Adrenal gland (tissue), 19 donors: Measurements from ENCODE around the gene CCDC158. TPM values are rescaled to one million over a fixed set of nuclear protein-coding genes. Genes with fewer than 3 reads are reported as not detected.

Experiments
- DNase-seq, 7 donors: peaks; one replicate each; pipeline ENCODE4 v3.0.0-alpha.2; 2019 to 2020
- H3K27ac ChIP-seq, 5 donors: fragments of 200-600 bp; sonication (generic) in 4 of 5; 1 replicate in 3 of 5; 2 replicates in 2 of 5; pipeline versions ENCODE4 v1.5.1 to v1.8.0; 2016 to 2020; ENCODE audit warnings: mild to moderate bottlenecking in 1 of 5
- H3K27me3 ChIP-seq: fragments of 200-600 bp; 2 replicates; pipeline ENCODE4 v1.8.0; 2021
- H3K36me3 ChIP-seq, 2 donors: fragments of 200-600 bp; replicated peaks in 1 of 2; 1 replicate in 1 of 2; 2 replicates in 1 of 2; pipeline versions ENCODE4 v1.5.1 to v1.8.0; 2018 to 2022
- H3K4me1 ChIP-seq, 2 donors: fragments of 200-600 bp; replicated peaks in 1 of 2; 1 replicate in 1 of 2; 2 replicates in 1 of 2; pipeline versions ENCODE4 v1.5.1 to v1.8.0; 2018 to 2021
- H3K4me3 ChIP-seq, 4 donors: fragments of 200-600 bp; sonication (generic) in 3 of 4; one replicate each; pipeline ENCODE4 v1.5.1; 2016 to 2018
- H3K9me3 ChIP-seq, 3 donors: fragments of 200-600 bp; sonication (generic) in 1 of 3; replicated peaks in 1 of 3; 1 replicate in 2 of 3; 2 replicates in 1 of 3; pipeline versions ENCODE4 v1.5.1 to v1.8.0; 2016 to 2021
- POLR2A ChIP-seq, 2 donors: fragments of 450-650 bp; IDR thresholded peaks; one replicate each; pipeline ENCODE4 v1.6.1; 2017; ENCODE audit warnings: antibody characterized with exemption in 2 of 2, mild to moderate bottlenecking in 2 of 2, moderate library complexity in 1 of 2
- WGBS, 4 donors: extraction: QIAGEN DNeasy Blood & Tissue Kit in 2 of 4; methylation state at CpG; one replicate each; pipeline versions ENCODE4 v1.1.5 to v1.1.7; 2013 to 2017; 5-methylcytosine and 5-hydroxymethylcytosine counted together
- intact Hi-C, 2 donors: fragments of 100-400 bp; cut with DNase I; formaldehyde crosslinking; loops; one replicate each; pipeline versions ENCODE4 v1.14.1 to v1.15.0; 2022 to 2023
- long read RNA-seq, 10 donors: library from polyadenylated mRNA in 3 of 10; unstranded in 2 of 10; stranded (forward) in 1 of 10; transcript quantifications; one replicate each; pipeline ENCODE4 v2.0.0 and lab custom pipeline, GENCODE V29; 2021 to 2026
- polyA plus RNA-seq, 3 donors: library from polyadenylated mRNA; stranded (reverse); fragments of 200-250 nt in 2 of 3; fragments of 350-450 nt in 1 of 3; fragmentation: Illumina TruSeq in 1 of 3; extraction: RNeasy Lipid Tissue Mini Kit (QIAGEN cat#74804) in 1 of 3; gene quantifications; one replicate each; pipeline ENCODE4 v1.2.3, GENCODE V29; 2013 to 2014
- total RNA-seq, 9 donors: library from RNA; depleted of rRNA in 4 of 9; stranded (reverse); fragments of >200 nt in 4 of 9; fragments of 120-200 nt in 1 of 9; fragmentation: NEBNext Ultra II Directional in 1 of 9; extraction: Animal tissue kit (Norgen Biotek cat#: 25700) in 1 of 9; gene quantifications; one replicate each; pipeline versions ENCODE4 v1.1.0 to v1.2.4, GENCODE V29; 2013 to 2023
- TF ChIP-seq, protein P1 (sequence below), 6 experiments: fragments of 450-650 bp in 4 of 6; fragments of 200-600 bp in 2 of 6; sonication (generic) in 1 of 6; IDR thresholded peaks; 1 replicate in 5 of 6; 2 replicates in 1 of 6; pipeline versions ENCODE4 v1.5.1 to v1.8.0; 2016 to 2021; ENCODE audit warnings: antibody characterized with exemption in 6 of 6, mild to moderate bottlenecking in 2 of 6, moderate library complexity in 1 of 6
- donor health status: healthy with polysubstance abuse.
- donor health status: Bipolar disorder and iron deficiency.
- donor health status: DM: yes; HTN: yes; CAD: no.
- donor health status: DM: no; HTN: no; CAD: no.
- donor health status: DM: no; HTN: no; CAD: no.
- donor health status: DM: yes; HTN: yes; CAD: no.

CCDC158 gene
- under 1 TPM in 6 of 9 donors, not detected in 3; 0.07 to 0.25 (median 0.14) TPM for total RNA-seq
- under 1 TPM; 0.07 to 0.35 (median 0.08) TPM for polyA plus RNA-seq
- long read RNA-seq, donor 1, result 0 reads
- long read RNA-seq, donor 2, result 0 reads
- long read RNA-seq, donor 3, result 0 reads
- long read RNA-seq, donor 4, result 0 reads
- long read RNA-seq, donor 5, result 0 reads
- long read RNA-seq, donor 6, result 0 reads
- long read RNA-seq, donor 7, result 0 reads
- long read RNA-seq, donor 8, result 0 reads
- long read RNA-seq, donor 9, result 0 reads
- long read RNA-seq, donor 10, result 0 reads

DNA sequence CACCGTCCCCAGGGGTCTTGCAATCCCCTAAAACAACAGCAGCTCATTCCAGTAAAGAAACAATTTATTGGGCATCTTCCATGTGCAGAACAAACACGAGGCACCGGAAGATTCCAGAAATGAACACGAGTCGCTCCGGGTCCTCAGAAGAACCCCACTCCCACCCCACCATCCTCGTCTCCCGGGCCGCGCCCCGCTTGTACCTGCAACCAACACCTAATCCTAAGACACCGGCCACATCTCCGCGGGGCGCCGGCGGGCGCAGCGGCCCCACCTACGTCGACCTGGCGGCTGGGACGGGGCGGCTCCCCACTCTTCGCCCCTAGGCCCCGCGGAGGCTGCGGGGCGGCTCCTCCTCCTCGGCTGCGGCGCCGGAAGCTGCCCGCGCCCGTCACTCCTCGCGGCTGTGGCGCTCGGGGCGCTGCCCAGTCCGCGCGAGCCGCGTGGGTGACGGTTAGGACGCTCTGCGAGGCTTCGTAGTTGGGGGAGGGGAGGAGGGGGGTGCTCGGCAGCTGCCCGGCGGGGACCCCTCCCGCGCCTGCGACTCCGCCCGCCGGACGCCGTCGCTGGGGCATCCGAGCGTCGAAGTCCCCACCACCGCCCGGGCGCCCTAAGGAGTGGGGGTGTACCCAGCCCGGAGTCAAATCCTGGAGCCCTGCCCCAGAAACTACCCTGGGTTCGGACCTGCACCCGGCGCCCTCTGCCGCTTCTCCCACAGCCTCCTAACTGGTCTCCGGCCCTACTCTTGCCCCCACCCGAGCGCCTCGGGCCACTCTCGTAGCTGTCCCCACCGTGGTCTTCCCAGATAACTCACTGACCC, at the start of gene CCDC158:
Gene CCDC158, minus strand, starts transcription at position 380 of the 820 bp plus-strand sequence. CDS start 17,934 bp downstream, outside the sequence.
- Histone ChIP-seq H3K27ac (no peak within 1 kb of the TSS), H3K4me1 (no peaks in the 10 kb centered on the region), H3K27me3 (peaks cover 4% of the 10 kb centered on the region), H3K9me3 (no peaks in the 10 kb centered on the region), H3K36me3 (no peaks in the 10 kb centered on the region), H3K4me3 (peak within 1 kb of the TSS in 2 of 4 donors; percentile 23 to 64)
- TF ChIP-seq, protein P1, sequence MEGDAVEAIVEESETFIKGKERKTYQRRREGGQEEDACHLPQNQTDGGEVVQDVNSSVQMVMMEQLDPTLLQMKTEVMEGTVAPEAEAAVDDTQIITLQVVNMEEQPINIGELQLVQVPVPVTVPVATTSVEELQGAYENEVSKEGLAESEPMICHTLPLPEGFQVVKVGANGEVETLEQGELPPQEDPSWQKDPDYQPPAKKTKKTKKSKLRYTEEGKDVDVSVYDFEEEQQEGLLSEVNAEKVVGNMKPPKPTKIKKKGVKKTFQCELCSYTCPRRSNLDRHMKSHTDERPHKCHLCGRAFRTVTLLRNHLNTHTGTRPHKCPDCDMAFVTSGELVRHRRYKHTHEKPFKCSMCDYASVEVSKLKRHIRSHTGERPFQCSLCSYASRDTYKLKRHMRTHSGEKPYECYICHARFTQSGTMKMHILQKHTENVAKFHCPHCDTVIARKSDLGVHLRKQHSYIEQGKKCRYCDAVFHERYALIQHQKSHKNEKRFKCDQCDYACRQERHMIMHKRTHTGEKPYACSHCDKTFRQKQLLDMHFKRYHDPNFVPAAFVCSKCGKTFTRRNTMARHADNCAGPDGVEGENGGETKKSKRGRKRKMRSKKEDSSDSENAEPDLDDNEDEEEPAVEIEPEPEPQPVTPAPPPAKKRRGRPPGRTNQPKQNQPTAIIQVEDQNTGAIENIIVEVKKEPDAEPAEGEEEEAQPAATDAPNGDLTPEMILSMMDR (IDR thresholded peaks at IDR 0.05), result no peak
- TF ChIP-seq POLR2A (IDR thresholded peaks at IDR 0.05), result no peak
- WGBS, 4 donors, result 5 to 19% (median 11%) methylated on average over 16 to 79 of the region's 79 CpGs
- DNase-seq, result peak in 2 of 7 donors; percentile 4 to 18
- intact Hi-C loops, result no loop called here

DNA sequence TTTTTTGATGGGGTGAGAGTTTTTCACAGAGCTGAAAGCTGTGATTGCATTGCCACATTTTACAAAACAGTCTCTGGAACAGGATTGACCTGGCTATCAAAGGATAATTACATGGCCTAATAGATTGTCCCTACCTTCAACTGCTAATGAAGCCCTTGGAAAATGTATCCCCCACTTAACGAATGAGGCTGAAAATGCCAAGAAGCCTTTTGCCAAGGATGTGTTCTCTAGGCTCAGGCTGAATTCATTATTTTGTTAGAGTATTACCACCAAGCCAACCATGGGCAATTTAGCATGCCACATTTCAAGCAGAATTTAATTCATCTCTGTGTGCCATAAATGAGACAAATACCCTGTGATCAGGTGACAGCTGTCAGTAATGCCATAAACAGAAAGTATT, 49.6 kb upstream of the CCDC158 start:
- TF ChIP-seq, protein P1 (IDR thresholded peaks at IDR 0.05), result no peak
- TF ChIP-seq POLR2A (IDR thresholded peaks at IDR 0.05), result no peak
- no peak overlapping the region for H3K27ac ChIP-seq
- intact Hi-C loops, result no loop called here
- H3K27me3 ChIP-seq, result no peaks in the 10 kb centered on the region
- no peaks in the 10 kb centered on the region for H3K36me3 ChIP-seq
- H3K9me3 ChIP-seq, result no peaks in the 10 kb centered on the region
- DNase-seq, result no peak
- H3K4me1 ChIP-seq, result no peaks in the 10 kb centered on the region
- no peak overlapping the region for H3K4me3 ChIP-seq
- WGBS, 4 donors, result 71 to 85% (median 82%) methylated on average over 1 of the region's 1 CpG

DNA sequence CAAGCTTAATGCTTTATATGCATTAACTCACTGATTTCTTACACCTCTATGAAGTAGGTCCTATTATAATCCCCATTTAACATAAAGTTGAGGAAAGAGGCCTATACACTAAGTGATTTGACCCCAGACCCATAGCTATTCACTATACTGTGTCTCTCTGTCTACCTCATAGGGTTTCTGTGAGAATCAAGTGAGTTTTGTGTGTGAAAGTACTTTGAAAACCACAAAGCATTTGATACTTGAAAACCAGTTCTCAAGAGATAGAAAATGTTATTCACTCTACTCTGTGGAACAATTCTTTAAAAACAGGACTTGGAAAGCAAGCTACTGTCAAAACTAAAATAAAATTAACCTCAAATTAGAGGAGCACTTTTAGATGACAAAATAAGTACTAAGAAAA, 49.1 kb upstream of the CCDC158 start:
- H3K27ac ChIP-seq, result no peak overlapping the region
- intact Hi-C loops, result no loop called here

DNA sequence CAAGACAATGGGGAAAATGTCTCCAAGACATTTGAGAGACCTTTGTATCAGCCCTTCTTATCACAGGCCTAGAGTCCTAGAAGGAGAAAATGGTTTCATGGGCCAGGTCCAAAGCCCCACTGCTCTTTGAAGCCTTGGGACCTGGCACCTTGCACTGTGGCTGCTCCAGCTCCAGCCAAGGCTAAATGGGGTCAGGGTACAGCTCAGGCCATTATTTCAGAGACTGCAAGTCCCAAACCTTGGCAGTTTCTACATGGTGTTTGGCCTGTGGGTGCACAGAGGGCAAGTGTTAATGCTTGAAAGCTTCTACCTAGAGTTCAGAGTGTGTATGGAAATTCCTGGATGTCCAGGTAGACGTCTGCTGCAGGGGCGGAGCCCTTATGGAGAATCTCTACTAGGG, 42.6 kb upstream of the CCDC158 start:
- intact Hi-C loops, result no loop called here
- WGBS, 4 donors, result 82 to 92% (median 92%) methylated on average over 2 of the region's 2 CpGs
- no peaks in the 10 kb centered on the region for H3K27me3 ChIP-seq

More for the DNA sequence above, 49.1 kb upstream of the CCDC158 start:
- no peak for DNase-seq
- no peaks in the 10 kb centered on the region for H3K36me3 ChIP-seq
- no peaks in the 10 kb centered on the region for H3K9me3 ChIP-seq
- H3K27me3 ChIP-seq, result no peaks in the 10 kb centered on the region
- no peaks in the 10 kb centered on the region for H3K4me1 ChIP-seq
- H3K4me3 ChIP-seq, result no peak overlapping the region
- TF ChIP-seq, protein P1 (IDR thresholded peaks at IDR 0.05), result no peak
- TF ChIP-seq POLR2A (IDR thresholded peaks at IDR 0.05), result no peak

More for the DNA sequence above, 42.6 kb upstream of the CCDC158 start:
- Histone ChIP-seq H3K4me1 (no peaks in the 10 kb centered on the region), H3K4me3 (no peak overlapping the region), H3K9me3 (no peaks in the 10 kb centered on the region), H3K27ac (no peak overlapping the region), H3K36me3 (no peaks in the 10 kb centered on the region)
- no peak for DNase-seq
- TF ChIP-seq POLR2A (IDR thresholded peaks at IDR 0.05), result no peak
- TF ChIP-seq, protein P1 (IDR thresholded peaks at IDR 0.05), result no peak
